Gastrocnemius medialis (tissue), 4 donors: Measurements from ENCODE around the gene EFCC1.

Experiments used
- POLR2A ChIP-seq, 2 donors: fragments of 450-650 bp; IDR thresholded peaks; one replicate each; pipeline ENCODE4 v1.6.1; 2017; ENCODE audit warnings: antibody characterized with exemption in 2 of 2, mild to moderate bottlenecking in 2 of 2, moderate library complexity in 2 of 2
- TF ChIP-seq, protein P1 (sequence below), 5 experiments: fragments of 450-650 bp in 3 of 5; fragments of 200-600 bp in 2 of 5; sonication (generic) in 2 of 5; IDR thresholded peaks in 4 of 5; conservative IDR thresholded peaks in 1 of 5; 1 replicate in 4 of 5; 2 replicates in 1 of 5; pipeline ENCODE4 v1.5.1; 2016 to 2019; ENCODE audit warnings: antibody characterized with exemption in 5 of 5, mild to moderate bottlenecking in 3 of 5, moderate library complexity in 3 of 5

DNA sequence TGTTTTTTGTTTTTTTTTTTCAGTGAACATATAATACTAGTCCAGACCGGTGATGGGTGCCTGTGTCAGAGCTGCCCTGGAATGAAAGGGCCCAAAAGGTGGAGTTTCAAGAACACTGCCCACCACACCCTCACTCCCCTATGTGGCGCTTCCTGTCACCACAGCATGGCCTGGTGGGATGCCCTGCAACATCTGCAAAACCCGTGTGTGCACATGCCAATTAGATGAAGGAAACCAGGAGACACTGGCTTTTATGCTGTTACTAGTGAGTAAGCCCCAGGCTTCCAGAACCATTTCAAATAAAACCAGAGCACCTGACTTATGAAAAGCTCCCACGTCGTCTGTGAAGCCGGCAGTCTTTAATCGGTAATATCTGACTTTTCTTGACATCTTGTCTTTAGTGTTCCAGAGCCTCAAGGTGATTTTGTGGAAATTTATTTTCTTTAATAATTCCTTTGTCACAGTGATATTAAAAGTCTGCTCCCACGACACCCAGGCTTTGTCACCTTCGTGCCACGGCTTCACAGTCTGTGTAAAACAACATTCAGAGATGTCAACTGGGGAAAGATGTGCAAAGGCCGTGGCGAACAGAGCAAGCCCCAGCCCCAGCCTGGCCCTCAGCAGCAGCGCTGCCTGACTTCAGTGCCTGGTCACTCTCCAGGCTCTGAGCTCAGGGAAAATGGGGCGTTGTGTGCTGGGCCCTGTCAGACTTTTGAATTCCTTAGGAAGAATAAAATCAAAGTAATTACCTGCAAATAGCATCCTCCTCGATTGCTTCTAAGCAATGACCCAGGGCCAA lies 13.6 kb upstream of the EFCC1 start:
- TF ChIP-seq, protein P1, sequence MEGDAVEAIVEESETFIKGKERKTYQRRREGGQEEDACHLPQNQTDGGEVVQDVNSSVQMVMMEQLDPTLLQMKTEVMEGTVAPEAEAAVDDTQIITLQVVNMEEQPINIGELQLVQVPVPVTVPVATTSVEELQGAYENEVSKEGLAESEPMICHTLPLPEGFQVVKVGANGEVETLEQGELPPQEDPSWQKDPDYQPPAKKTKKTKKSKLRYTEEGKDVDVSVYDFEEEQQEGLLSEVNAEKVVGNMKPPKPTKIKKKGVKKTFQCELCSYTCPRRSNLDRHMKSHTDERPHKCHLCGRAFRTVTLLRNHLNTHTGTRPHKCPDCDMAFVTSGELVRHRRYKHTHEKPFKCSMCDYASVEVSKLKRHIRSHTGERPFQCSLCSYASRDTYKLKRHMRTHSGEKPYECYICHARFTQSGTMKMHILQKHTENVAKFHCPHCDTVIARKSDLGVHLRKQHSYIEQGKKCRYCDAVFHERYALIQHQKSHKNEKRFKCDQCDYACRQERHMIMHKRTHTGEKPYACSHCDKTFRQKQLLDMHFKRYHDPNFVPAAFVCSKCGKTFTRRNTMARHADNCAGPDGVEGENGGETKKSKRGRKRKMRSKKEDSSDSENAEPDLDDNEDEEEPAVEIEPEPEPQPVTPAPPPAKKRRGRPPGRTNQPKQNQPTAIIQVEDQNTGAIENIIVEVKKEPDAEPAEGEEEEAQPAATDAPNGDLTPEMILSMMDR (IDR thresholded peaks at IDR 0.05 in 4 of 5, conservative IDR thresholded peaks at IDR 0.05 in 1 of 5): no peak
- TF ChIP-seq POLR2A (IDR thresholded peaks at IDR 0.05): no peak
